Measurements from ENCODE around the gene IRAK1.
A peak's percentile ranks its signal among the peaks of the same experiment; 100 is the strongest.
"Not testable (repeated sequence)": the region's sequence is repeated elsewhere in the genome, so short reads cannot be mapped to it uniquely, and the experiment has no call there.

The IRAK1 gene

DNA sequence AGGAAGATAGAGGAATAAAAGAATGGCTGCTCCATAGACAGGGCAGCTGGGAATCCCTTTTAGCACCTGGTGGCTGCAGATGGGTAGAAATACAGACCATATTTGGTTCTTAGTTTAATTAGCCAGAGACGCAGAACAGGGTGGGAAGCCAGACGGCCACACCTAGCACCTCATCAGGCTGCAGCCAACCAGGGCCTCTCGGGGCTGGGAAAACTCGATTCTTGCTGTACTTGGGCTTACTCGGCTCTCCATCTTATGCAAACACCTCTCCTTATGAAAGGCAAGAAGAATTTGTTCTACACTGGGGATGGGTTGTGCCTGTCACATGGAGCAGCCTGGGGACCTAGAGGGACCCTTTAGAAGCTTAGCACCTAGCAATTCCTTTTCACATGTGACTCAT is 19.7 kb downstream of the IRAK1 start:
- TF ChIP-seq, protein P1, sequence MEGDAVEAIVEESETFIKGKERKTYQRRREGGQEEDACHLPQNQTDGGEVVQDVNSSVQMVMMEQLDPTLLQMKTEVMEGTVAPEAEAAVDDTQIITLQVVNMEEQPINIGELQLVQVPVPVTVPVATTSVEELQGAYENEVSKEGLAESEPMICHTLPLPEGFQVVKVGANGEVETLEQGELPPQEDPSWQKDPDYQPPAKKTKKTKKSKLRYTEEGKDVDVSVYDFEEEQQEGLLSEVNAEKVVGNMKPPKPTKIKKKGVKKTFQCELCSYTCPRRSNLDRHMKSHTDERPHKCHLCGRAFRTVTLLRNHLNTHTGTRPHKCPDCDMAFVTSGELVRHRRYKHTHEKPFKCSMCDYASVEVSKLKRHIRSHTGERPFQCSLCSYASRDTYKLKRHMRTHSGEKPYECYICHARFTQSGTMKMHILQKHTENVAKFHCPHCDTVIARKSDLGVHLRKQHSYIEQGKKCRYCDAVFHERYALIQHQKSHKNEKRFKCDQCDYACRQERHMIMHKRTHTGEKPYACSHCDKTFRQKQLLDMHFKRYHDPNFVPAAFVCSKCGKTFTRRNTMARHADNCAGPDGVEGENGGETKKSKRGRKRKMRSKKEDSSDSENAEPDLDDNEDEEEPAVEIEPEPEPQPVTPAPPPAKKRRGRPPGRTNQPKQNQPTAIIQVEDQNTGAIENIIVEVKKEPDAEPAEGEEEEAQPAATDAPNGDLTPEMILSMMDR (conservative IDR thresholded peaks at IDR 0.05) = no peak
- peak overlapping the region; percentile 54 for H3K27ac ChIP-seq

DNA sequence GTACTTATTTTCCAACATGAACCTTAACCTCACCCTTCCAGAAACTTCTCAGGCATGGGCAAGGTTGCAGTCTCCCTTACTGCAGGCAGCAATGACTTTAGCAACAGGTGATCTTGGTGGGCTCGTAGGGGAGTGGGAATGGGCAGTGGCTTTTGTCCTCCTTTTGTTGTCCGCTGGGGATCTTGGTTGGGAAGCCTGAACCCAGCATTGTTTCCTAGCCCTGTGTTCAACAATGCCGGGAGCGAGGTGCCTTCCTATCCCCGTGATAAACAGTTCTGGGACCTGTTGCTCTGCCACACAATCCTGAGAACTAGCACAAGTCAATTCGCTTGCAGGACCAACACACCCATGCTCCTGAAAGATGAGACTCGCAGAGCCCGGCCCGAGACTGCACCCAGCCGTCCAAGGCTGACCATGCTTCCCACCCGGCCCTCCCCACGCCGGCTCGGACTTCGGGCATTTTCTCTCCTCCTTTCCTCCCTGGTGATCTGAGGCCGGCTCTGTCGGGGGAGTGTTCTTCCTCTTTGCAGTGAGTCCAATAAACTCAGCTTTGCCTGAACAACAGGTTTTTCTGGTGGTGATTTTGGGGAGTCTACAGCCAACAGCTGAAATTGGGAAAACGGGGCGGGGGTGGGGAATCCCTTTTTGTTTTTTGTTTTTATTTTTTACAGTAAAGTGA is 20.2 kb downstream of the IRAK1 start:
- peak overlapping the region; percentile 54 for H3K27ac ChIP-seq
- TF ChIP-seq, protein P1 (conservative IDR thresholded peaks at IDR 0.05) = no peak

DNA sequence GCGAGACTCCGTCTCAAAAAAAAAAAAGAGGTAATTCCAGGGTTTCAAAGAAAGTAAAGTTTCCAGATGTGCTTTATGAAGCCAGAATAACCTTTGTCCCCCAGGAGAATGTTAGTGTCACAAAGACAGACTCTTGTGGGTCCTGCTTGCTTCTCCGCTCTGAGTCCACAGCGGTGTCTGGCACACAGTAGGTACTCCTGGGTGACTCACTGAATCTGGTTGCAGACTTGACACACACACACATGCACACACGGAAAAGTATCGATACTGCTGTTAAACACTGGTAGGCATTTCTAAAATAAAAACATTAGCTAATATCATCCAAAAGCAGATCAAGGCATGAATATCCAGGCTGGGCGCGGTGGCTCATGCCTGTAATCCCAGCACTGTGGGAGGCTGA is 24.2 kb downstream of the IRAK1 start:
- TF ChIP-seq, protein P1 (conservative IDR thresholded peaks at IDR 0.05) = no peak
- H3K27ac ChIP-seq = no peak overlapping the region

DNA sequence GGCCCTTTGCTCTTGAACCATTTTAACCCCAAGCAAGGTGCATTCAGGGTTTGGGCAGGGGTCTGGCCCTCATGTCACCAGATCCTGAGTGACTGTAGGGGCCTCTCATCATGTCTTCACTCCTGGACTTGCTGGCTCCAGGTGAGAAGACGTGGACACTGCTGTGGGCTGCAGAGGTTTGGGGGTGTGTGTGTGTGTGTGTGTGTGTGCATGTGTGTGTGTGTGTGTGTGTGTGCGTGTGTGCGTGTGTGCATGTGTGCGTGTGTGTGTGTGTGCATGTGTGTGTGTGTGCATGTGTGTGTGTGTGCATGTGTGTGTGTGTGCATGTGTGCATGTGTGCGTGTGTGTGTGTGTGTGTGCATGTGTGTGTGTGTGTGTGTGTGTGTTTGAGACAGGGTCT is 25.3 kb downstream of the IRAK1 start:
- not testable (repeated sequence) for H3K27ac ChIP-seq

DNA sequence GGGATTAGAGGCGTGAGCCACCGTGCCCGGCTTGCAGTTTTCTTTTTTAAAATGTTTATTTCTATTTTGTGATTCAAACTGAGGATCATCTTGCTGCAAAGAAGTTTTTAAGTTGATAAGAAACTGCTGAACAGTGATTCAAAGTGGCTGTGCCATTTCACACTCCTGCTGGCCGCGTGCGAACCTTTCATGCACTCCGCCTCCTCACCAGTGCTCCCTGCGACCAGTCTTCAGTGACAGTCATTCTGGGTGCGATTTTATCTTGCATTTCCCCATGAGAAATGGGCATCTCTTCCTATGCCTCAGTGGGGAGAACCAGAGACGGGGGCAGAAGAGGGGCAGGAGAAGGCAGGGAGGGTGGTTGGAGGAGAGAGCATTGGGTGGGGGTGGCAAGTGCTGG is 25.7 kb downstream of the IRAK1 start:
- TF ChIP-seq, protein P1 (conservative IDR thresholded peaks at IDR 0.05) = no peak
- H3K27ac ChIP-seq = no peak overlapping the region

DNA sequence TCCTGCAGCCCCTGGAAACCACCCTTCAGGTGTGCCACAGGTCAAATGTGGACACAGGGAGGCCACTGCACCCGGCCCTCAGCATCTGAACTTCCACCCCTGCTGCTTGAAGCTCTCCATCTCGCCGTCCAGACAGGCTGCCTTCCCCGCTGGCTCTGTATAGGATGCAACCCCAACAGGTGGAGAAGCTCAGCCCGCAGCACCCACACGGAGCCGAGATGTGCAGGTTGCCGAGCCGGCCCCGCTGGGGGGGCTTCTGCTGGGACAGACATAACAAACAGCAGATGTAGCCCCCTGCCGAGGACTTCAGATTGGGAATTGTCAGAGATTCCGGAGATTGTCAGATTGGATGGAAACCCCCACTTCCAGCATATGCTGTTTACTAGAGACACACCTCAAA is 26.6 kb downstream of the IRAK1 start:
- TF ChIP-seq, protein P1 (conservative IDR thresholded peaks at IDR 0.05) = no peak
- no peak overlapping the region for H3K27ac ChIP-seq

DNA sequence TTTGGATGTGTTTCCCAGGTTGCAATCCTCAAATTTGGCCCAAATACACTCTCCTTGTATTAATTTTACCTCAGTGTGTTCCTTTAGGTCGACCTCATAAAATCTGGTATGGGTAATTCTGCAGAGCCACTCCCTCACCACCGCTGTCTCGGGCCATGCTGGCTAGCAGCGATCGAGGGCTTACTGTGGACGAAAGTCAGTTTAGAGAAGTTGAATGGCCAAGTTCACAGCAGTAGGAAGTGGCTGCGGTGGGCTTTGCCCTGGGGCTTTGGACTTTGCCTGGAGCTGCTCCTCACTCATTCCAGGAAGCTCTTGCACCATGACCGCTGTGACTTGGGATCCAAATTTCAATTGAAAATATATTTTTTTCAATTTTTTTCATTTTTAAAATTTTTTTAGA is 27.5 kb downstream of the IRAK1 start:
- TF ChIP-seq, protein P1 (conservative IDR thresholded peaks at IDR 0.05) = no peak
- H3K27ac ChIP-seq = no peak overlapping the region

DNA sequence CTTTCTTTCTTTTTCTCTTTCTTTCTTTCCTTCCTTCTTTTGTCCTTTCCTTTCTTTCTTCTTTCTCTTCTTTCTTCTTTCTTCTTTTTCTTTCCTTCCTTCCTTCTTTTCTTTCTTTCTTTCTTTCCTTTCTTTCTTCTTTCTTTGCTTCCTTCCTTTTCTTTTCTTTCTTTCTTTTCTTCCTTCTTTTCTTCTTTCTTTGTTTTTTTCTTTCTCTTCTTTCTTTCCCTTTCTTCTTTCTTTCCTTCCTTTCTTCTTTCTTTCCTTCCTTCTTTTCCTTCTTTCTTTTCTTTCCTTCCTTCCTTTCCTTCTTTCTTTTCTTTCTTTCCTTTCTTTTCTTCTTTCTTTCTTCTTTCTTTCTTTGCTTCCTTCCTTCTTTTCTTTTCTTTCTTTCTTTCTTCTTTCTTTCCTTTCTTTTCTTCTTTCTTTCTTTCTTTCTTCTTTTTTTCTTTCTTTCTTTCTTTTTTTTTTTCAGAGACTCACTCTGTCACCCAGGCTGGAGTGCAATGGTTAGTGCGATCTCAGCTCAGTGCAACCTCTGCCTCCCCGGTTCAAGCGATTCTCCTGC is 28.6 kb downstream of the IRAK1 start:
- TF ChIP-seq, protein P1 (conservative IDR thresholded peaks at IDR 0.05) = no peak
- H3K27ac ChIP-seq = no peak overlapping the region
